ENCODE measurements around the gene NMNAT1. TPM values are rescaled to one million over a fixed set of nuclear protein-coding genes. Genes with fewer than 3 reads are reported as not detected.

NMNAT1 gene
- total RNA-seq (1 to 10 TPM; 5.1 to 9.7 (median 6.7) TPM), polyA plus RNA-seq (10 to 100 TPM; 12.0 to 14.6 (median 13.2) TPM)

GRCh38 chr1:9942939-9943788 is at the start of gene NMNAT1, which contains the start of gene LZIC:
Gene NMNAT1 (plus strand): TSS chr1:9943475. CDS start chr1:9972074, 28,599 bp downstream.
Gene LZIC (minus strand): TSS chr1:9943391. CDS start chr1:9936619, 6,772 bp downstream.
- TF ChIP-seq POLR2AphosphoS5 (IDR thresholded peaks at IDR 0.05) (peak; percentile 86 to 93 (median 93)), CTCF (IDR thresholded peaks at IDR 0.05) (no peak), EP300 (IDR thresholded peaks at IDR 0.05) (no peak), POLR2A (IDR thresholded peaks at IDR 0.05) (peak; percentile 88 to 92)
- intact Hi-C loops (cut with DNase I), result loop anchor here (1.0 to 10.0 kb wide), 6 partner anchors 32 to 482 kb away; partner anchors contain the start of genes CTNNBIP1 and UBE4B
- Histone ChIP-seq H3K4me1 (peaks cover 0 to 22% (median 20%) of the 10 kb centered on the region in 4 donors), H3K36me3 (peaks cover 0 to 23% (median 2%) of the 10 kb centered on the region in 4 donors), H3K9me3 (no peaks in the 10 kb centered on the region), H3K27me3 (no peaks in the 10 kb centered on the region), H3K4me3 (peak within 1 kb of the TSS; percentile 65 to 75 (median 72)), H3K27ac (peak within 1 kb of the TSS; percentile 87 to 91 (median 88))
- WGBS, 2 donors, result 0% methylated on average over 53 of the region's 53 CpGs
- peak; percentile 97 for DNase-seq

GRCh38 chr1:9894115-9894514 is 49.2 kb upstream of the NMNAT1 start:
- Histone ChIP-seq H3K27me3 (no peaks in the 10 kb centered on the region), H3K4me3 (no peak overlapping the region), H3K4me1 (peaks cover 0 to 25% (median 20%) of the 10 kb centered on the region in 4 donors), H3K9me3 (no peaks in the 10 kb centered on the region), H3K36me3 (no peaks in the 10 kb centered on the region), H3K27ac (peak overlapping the region in 1 of 4 donors; percentile 57)
- DNase-seq, result no peak
- intact Hi-C loops (cut with DNase I), result no loop called here
- 82 to 92% methylated on average over 3 of the region's 3 CpGs for WGBS, 2 donors
- no peak for TF ChIP-seq POLR2A (IDR thresholded peaks at IDR 0.05)
- TF ChIP-seq POLR2AphosphoS5 (IDR thresholded peaks at IDR 0.05), result no peak
- no peak for TF ChIP-seq EP300 (IDR thresholded peaks at IDR 0.05)
- TF ChIP-seq CTCF (IDR thresholded peaks at IDR 0.05), result no peak

- Histone ChIP-seq H3K4me1 (peaks cover 0 to 9% (median 8%) of the 10 kb centered on the region in 4 donors), H3K27ac (peak overlapping the region in 3 of 4 donors; percentile 1 to 39 (median 19)), H3K27me3 (no peaks in the 10 kb centered on the region), H3K9me3 (no peaks in the 10 kb centered on the region), H3K36me3 (no peaks in the 10 kb centered on the region), H3K4me3 (no peak overlapping the region)
- intact Hi-C loops (cut with DNase I), result no loop called here
- TF ChIP-seq EP300 (IDR thresholded peaks at IDR 0.05) (no peak), POLR2A (IDR thresholded peaks at IDR 0.05) (no peak), POLR2AphosphoS5 (IDR thresholded peaks at IDR 0.05) (no peak), CTCF (IDR thresholded peaks at IDR 0.05) (no peak)
- WGBS, 2 donors, result 30 to 46% methylated on average over 18 of the region's 18 CpGs
- no peak for DNase-seq
Observed at GRCh38 chr1:9900142-9901043, 42.9 kb upstream of the NMNAT1 start.

GRCh38 chr1:9901148-9902059 is 41.9 kb upstream of the NMNAT1 start:
- DNase-seq, result no peak
- Histone ChIP-seq H3K27ac (peak overlapping the region in 3 of 4 donors; percentile 1 to 39 (median 19)), H3K4me3 (no peak overlapping the region), H3K36me3 (no peaks in the 10 kb centered on the region), H3K27me3 (no peaks in the 10 kb centered on the region), H3K9me3 (no peaks in the 10 kb centered on the region), H3K4me1 (peaks cover 0 to 9% (median 8%) of the 10 kb centered on the region in 4 donors)
- intact Hi-C loops (cut with DNase I), result no loop called here
- 46 to 78% methylated on average over 9 of the region's 9 CpGs for WGBS, 2 donors
- no peak for TF ChIP-seq POLR2A (IDR thresholded peaks at IDR 0.05)
- no peak for TF ChIP-seq EP300 (IDR thresholded peaks at IDR 0.05)
- TF ChIP-seq POLR2AphosphoS5 (IDR thresholded peaks at IDR 0.05), result no peak
- TF ChIP-seq CTCF (IDR thresholded peaks at IDR 0.05), result no peak
